ENCODE measurements around the gene NELL1.

NELL1 gene

DNA sequence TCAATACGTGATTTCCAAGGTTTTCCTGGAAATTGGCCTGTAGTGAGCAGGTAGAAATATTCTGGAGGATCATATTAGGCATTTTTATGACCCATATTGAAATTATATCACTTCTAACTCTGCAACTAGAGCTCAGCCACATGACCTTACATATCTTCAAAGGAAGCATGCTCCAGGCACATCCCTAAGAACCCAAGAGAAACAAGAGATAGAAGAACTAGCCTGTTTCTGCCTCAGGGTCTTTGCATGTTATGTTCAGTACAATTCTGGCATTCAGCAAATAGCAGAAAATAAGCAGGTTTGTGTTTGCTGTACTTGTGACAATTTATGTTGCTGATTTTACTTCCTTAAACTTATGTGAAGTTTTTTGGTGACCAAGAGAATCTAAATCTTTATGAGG lies 859.8 kb downstream of the NELL1 start:
- DNase-seq: no peak

DNA sequence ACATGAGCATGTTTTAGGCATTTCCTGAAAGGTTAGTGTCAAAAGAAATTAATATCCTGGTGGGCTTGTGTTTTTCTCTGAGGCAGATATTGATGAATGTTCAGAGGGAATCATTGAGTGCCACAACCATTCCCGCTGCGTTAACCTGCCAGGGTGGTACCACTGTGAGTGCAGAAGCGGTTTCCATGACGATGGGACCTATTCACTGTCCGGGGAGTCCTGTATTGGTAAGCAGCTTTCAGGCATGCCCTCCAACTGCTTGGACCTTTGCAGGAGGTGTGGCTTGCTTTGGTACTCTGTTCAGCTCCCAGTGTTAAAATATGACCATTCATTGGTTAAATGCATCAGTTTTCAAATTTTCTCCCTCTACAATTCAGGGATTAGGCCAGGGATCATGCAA lies 864.9 kb downstream of the NELL1 start:
- no peak for DNase-seq

DNA sequence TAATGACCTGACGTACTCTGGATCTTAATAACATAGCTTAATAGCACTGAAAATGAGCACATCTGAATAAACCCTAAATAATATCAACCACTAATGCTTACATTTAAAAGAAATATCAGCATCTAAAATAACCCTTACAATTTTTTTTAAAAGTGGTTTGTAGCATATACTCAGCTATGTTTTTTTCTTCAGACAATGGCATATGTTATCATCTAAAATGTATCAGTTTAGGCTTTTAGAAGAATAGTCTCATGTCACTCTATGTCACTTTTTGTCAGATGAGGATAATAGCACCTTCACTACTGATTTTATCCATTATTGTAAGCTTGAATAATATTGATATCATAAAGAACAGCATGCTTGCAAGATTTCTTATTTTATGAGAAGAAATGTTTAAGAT lies 868.6 kb downstream of the NELL1 start:
- DNase-seq: no peak

DNA sequence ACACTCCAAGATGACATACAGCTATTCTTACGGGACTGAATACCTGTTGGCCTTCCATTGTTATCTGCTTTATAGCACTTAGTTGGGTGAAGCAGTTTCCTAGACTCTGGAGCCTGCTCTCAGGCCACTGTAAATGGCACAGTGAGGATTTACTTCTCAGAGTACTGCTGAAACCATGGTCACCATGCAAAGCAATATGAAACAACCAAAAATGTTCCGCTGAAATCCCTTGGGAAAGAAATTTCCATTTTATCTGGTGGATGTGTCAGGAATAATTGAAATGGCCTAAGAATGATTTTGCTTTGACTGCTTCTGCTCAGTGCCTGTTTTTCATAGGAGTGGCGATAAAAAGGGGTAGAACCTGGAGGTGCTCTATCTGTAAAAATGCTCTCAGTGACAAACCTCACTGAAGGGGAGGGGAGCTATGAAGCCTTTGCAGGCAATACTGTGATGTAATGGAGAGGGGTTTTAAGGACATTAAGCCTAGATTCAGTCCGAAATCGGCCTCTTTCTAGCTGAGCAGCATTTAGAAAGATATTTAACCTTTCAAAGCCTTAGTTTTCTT lies 871.9 kb downstream of the NELL1 start:
- no peak for DNase-seq

DNA sequence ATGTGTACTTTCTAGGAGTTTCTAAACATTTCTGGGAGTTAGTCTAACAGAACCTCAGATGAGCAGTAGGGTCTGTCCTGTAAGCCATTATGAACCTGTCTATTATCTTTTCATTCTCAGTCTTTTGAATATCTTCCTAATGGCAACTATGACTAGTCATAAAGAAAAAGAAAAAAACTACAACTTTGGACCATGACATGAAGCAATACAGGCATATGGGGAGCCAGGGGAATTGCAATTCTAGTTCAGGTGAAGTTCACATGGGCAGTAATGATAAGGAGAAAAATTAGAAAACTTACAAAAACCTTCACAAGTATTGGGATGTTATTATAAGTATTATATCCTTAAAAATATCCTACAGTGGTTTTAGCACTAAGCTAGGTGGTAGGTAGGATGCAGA lies 874.5 kb downstream of the NELL1 start:
- no peak for DNase-seq

DNA sequence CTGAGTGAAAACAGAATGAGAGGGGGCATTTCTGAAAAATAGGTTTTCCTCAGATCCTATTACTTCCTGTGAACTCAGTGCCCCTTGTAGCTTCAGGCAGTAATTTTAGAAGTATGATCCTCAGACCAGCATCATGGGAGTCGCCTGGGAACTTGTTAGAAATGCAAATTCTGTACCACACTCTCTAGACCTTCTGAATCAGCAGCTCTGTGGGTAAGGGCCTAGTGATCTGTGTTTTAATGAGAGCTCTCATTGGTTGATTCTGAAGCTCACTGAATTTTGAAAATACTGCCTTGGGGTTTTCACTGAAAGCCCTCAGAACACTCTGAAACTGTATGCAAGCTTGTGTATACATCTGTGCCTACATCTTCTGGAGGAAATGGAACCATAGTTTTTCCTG lies 876.3 kb downstream of the NELL1 start:
- DNase-seq: no peak

DNA sequence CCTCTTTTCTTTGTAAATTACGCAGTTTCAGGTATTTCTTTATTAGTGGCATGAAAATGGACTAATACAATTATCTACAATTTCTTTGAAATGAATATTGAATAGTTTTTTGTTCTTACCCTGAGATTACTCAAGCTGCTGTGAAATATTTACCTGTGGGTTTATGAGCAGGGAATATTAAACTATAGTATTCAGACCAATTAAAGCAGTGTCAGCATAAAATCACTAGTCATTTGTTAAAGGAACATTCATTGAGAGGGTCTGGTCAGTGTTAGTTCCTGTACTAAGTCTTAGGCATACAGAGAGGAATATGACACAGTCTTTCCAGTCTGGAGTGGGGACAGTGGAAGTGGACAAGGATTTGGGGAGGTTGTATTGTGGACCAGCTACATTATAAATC lies 877.3 kb downstream of the NELL1 start:
- DNase-seq: no peak

DNA sequence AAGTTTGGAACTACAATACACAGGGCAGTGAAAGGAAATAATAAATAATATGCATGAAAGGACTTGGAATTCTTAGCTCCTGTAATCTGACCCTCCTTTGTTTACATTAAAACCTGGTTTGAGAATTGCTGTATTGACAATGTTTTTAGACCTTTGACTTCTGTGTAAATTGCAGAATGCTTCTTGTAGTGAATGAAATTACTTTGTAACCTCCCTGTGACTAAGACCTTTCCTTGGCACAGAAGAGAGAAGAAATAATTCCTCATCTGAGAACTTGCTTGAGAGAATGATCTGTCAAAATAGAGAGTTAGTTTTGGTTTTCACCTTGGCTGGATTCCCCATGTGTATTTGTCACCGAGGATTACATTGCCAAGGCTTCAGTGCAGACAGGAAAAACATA lies 883.5 kb downstream of the NELL1 start:
- no peak for DNase-seq

DNA sequence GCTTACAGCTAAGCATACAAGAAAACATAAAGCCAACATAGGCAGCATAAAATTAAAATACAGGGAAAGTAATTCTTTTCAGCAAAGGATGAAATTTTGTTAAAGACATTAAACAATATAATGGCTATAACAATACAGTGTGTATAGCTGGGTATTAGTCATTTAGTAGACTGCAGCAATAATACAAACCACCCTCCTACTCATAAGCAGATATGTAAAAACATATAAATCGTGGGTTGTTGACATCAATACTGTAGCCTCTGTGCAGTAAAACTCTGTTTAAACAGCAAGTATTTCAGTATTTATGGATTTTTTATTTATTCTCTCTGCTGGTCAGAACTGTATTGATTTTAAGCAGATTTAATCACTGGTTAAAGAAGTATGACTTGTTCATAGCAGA lies 884.4 kb downstream of the NELL1 start:
- DNase-seq: no peak

DNA sequence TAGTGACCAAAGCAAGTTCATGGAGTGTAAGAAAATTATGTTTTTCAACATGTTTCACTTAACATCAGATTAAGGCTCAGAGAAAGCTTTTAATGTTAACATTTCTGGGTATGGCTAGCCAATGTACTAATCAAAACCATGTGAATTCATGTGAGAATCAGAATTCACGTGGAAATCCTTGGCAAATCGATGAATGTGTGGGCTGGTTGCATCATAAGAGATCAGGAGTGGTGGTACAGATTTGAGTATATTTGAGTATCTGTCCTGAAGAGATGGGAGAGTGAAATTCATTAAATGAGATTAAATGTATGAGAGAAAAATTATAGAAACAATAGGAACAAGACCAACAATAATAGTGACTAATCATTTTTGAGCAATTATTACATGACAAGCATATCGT lies 884.9 kb downstream of the NELL1 start:
- no peak for DNase-seq

DNA sequence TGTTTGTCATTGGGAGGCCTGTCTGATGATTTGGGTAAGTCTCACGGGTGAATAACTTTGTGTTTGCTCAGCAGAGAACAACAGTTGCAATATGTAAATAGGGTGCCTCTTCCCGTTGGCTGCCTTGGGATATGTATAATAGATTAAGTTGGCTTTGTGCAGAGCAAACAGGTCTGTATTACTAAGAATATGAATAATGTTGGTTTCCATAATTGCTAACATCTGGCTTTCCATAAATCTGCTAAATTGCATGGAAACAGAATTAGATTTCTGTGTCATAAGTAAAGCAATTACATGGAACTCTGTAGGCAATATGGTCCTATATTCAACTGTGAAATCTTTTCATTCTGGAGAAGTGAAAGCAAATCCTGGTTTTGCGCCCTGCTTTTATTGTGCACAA lies 887.5 kb downstream of the NELL1 start:
- DNase-seq: no peak

DNA sequence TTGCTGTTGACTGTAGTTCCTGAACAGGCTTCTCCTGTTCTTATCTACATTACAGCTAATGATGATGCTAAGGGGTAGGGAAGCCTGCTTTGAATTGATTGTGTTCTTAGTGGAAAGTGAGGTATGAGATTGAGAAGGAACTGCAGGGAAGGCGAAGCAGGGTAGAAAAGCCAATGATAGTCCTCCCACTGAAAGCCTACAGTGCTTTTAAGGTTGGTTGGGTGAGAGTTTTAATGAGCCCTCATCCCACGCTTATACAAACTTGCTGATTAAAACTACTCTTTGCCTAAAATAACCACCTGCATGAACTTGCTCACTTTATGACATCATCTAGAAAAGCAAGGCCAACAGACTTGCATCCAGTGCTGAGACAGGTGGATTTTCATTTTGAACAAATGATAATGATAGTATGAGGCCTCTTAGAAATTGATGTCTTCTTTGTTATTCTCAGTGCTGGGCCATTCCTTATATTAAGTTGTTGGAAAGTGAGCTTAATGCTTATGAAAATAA lies 891.1 kb downstream of the NELL1 start:
- no peak for DNase-seq

DNA sequence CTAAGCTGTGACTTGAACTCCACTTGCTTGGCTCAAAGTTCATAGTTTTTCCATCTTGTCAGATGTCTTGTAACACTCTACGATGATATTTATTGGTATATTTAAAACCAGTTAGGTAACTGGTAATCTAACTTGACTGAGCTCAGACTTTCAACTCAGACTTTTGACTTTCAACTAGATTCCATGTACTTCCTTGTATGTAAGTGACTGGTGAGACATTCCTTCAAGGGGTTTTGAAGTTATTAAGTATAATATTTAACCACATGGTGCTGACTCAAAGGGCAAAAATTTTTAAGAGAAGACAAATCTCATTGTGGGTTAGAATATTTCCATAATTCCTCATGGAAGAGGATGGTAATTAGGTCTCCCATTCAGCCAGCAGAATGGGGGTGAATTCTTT lies 892.2 kb downstream of the NELL1 start:
- DNase-seq: no peak

DNA sequence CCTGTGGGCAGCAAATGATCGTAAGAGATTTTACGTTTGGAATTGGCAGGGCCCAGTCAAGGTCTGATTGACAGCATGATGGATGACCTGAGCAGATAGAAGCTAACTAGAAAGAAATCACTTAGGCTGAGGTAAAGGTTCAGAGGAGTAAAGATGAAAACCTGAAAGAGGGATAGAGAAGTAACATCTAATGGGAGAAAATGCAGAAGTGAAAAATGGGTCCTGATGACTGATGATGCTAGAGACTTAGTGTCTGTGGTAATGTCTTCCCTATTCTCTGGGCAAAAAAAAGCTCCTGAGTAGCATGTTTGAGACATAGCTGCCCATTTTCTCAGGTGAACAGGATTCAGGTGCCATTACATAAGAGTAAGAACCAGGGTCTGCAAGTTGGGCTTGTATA lies 894.7 kb downstream of the NELL1 start:
- no peak for DNase-seq

DNA sequence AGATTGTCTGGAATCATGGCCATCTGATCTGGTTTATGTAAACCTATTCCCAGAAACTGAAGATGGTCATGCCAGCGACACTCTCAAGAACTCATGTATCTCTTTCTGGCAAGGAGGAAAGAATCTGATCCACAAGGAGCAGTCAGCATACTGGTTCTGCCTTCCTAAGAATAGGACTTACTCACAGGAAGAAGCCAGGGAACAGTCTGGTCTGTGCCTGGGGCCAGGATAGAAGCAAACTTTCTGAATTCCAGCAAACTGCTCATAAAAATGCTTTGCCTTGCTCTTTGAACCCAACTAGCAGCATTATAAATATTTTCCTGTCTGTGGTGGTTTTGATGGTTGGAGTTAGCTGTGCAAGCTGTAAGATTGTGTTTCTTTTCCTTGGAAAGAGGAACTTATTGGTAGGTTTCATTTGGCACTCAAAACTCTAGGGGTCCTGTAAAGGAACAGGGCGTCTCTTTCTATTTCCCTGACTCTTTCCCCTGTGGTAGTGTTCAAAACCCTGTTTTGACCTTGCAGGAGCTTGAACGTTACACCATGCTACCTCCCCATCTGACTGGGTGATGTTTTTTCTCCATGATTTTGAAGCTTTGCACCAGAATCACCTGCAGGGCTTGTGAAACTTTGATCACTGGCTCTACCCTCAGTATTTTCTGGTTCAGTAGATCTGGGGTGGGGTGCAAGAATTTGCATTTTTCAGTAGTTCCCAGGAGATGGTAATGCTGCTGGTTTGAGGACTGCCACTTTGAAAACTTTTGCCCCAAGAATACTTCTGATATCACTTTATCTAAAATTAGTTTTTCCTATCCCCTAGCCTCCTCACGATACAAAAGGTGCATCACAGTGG lies 895.7 kb downstream of the NELL1 start:
- DNase-seq: no peak

DNA sequence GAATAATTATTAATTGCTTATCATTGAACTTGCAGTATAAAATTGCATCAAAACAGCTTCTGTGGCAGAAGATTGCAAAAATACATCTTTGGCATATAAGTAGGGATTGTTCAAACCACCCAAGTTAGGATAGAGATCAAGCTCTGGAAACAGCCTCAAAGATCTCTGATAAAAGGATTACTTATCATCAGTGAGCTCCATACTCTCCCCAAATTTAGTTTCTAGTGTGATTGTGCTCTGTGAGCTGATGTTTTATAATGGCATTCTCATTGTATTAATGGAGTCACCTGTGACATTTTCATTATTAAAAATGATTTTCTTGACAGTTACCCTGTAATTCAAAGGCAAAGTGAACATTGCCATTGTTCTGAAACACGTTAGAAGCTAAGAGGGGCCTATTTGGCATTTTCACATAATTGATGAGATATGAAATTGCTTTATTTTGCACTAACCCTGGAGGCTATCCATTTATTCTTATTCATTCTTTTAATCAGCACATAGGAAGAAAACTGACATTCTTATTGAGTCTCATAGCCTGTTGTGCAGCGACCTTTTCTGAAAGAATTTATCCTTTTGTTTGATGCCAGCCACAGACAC lies 897.2 kb downstream of the NELL1 start:
- DNase-seq: no peak

DNA sequence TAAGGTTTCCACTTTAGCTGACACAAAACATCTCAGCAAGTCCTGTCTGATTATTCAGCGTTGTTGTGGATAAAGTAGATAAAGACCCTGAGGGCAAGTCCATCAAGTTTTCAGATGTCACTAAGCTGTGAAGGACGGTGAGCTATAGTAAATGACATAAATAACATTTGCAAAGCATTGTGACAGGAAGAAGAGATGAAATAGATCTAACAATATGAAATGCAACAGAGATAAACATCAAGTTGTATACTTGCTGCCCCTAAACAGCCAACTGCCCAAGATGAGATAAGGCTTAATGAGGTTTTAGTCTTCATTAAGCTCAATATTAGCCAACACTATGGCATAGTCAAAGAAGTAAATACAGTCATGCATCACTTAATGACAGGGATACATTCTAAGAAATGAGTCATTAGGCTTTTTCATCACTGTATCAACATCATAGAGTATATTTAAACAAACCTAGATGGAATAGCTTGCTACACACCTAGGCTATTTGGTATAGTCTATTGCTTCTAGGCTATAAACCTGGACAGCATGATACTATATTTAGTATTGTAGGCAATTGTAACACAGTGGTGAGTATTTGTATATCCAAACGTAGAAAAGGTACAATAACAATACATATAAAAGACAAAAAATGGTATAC lies 898.4 kb downstream of the NELL1 start:
- no peak for DNase-seq

DNA sequence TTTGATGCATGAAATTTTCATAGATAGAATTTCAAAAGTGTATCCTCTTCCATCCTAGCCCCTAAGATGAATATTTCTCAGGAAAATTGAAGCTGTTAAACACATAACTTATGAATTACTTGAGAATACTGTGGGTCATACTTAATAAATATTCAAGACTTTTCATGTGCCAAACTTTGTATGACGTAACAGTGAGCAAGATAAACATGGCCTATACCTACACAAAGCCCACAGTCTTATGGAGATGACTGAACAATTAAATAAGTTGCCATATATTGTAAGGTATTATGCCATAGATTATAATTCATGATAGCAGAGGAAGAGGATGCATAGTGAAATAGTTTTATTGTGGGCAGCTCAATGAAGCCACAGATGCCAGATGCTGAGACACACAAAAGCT lies 902.8 kb downstream of the NELL1 start:
- DNase-seq: no peak

DNA sequence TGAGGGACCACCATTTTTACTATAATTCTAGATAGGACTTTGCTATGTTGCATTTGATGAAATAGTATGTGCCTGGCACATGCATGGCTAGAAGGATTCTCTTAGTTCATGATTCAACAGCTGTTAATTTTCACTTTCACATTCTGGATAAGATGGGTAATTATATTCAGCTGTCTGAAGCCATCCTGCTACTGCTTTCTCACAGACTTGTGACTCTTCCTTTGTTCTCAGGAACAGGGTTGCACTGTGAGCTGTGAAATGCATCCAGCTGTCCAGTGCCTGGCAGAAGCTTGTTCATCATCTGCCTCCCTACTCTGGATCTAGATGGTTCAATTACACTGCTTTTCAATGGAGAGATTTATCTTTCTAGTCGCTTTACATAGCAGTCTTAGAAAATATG lies 913.4 kb downstream of the NELL1 start:
- DNase-seq: no peak

DNA sequence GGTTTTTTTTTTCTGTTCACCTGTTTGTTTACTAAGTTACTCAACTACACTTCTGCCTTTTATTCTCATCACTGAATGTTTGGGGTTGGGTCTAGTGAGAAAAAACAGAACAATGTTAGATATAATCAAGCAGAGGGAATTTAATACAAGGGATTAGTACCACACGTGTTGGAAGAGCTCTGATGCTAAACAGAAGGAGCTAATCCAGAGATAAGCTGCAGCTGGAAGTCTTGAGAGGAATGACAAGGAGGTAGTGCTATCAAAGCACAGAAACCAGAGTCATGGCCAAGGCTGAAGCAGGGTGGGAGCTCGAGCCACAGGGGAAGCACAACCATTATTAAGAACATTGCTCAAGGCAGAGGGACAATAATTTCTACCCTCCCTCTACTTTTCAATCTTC lies 919.4 kb downstream of the NELL1 start:
- no peak for DNase-seq

DNA sequence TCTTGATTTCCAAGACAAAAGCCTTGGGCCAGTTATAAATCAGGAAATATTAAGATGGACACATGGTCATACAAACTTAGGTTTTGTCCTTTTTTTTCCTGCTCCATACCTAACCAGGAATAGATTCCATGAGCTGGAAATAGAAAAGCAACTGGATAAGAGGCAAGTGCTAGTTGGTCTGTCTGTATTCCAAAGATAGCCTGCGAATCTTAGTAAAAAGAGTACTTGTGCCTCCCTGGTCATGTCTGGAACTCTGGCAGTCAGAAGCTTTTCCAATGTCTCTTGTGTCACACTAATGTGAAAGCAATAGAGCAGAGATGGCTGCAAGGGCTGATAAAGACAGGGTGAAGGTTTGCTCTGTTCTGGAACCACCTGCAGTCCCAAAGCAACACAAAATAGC lies 933.3 kb downstream of the NELL1 start:
- DNase-seq: no peak

DNA sequence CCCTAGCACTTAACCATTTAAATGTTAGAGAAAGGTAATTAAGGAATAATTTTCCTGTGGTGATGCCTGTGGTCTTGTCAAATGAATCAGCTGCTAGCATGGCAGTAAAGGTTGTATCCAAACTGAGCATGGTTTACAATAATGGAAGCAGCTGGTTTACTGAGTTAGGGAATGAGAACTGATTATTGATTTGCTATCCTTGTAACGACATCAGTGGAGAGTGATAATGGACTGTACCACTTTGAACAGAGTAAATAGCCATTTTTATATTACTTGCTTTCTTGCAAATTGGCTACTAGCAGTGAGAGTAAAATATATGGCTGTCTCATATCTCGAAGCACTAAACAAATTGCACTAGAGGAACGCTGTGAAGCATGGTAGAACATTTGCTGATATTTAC lies 934.5 kb downstream of the NELL1 start:
- DNase-seq: no peak

DNA sequence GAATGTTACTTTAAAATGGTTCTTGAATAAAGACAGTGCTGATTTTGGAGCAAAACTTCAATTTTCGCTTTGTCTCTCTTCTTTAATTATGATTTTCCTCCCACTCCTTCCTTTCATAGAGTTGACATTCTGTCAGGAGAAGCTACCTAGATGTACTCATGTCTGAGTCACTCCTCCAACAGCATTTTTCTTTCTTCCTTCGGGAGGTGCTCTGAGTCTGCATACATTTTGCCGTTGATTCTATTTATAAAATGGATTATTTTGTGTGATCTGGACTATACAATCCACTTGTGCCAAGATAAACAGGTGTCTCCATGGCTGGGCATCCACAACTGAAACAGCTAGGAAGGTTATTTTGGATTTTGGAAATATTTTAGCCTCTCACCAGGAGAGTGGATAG lies 935.2 kb downstream of the NELL1 start:
- no peak for DNase-seq

DNA sequence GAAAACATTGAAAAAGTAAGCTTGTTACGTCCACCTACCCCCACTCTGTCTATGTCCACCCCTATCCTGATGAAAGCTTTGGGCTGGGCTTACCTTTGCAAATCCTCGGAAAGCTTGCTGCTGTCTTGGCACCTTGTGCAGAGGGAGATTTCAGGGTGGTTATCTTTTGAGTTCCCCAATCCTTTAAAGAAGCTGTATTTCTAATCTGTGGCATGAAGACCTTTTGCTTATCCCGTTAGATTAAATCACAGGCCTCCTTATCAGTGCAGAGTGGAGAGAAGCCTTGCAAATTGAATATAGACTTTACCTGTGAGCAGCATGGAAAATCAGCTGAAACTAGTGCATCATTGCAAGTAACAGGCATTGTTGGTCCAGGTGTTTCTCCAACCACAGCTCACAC lies 942.9 kb downstream of the NELL1 start:
- DNase-seq: no peak
